GM12872 (cell line): ENCODE results near the gene ZFR2.

Experiments
- CTCF ChIP-seq: IDR thresholded peaks from 3 replicates; pipeline ENCODE4 v1.5.1; 2011; ENCODE audit warnings: low read depth, mild to moderate bottlenecking, low read length, moderate library complexity; ENCODE audit not compliant: insufficient read depth

Gene ZFR2

GRCh38 chr19:3852177-3852511 lies 16.7 kb downstream of the ZFR2 start:
- TF ChIP-seq CTCF = no peak

GRCh38 chr19:3851254-3852176 lies 17.3 kb downstream of the ZFR2 start:
- TF ChIP-seq CTCF = no peak

GRCh38 chr19:3850320-3850972 lies 18.4 kb downstream of the ZFR2 start:
- no peak for TF ChIP-seq CTCF

DNA sequence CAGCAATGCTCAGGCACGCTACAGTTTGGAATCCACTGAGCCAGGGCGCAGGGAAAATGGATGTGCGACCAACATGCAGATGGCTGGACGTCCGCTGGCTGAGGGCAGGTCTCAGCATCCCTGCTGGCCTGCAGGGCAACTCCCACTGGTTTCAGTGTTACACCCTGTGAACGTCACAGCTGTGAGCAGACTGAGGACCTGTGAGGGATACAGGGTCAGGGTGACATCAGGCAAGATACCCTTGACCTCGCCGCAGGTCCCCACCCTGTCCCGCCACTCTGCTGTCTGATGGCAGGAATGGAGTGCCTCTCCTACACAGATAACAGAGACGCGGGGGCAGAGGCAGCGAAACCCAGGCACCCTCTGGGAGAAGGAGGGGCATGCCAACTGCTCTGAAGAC lies 19.1 kb downstream of the ZFR2 start:
- TF ChIP-seq CTCF = no peak

- TF ChIP-seq CTCF = peak; percentile 68
These were observed 19.7 kb downstream of the ZFR2 start for GRCh38 chr19:3849092-3849491.

DNA sequence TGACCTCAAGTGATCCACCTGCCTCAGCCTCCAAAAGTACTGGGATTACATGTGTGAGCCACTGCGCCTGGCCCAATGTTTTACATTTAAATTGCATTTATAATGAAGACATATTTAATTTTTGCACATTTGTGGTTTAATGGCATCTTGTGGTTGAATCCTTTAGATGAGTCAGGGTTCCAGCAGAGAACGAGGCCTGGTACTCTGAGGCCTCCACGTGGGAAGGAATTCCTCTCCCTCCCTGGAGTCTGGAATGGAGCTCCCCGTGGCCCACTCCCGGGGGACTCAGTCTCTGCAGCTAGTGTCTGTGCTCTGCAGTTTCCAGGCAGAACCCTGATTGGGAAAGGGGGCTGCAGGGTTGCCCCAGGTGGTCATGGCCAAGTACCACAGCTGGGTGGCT lies 24.2 kb downstream of the ZFR2 start:
- TF ChIP-seq CTCF = no peak

- TF ChIP-seq CTCF = no peak
These were observed 25.9 kb downstream of the ZFR2 start for GRCh38 chr19:3842948-3843347.
